PFSK-1 (cell line): Measurements from ENCODE around the gene RNASEH2B.

ENCODE experiments used
- POLR2AphosphoS5 ChIP-seq: IDR thresholded peaks from 2 replicates; pipeline ENCODE4 v1.6.1; 2012; ENCODE audit warnings: low read depth, mild to moderate bottlenecking, control low read depth, low read length, moderate library complexity
- TAF1 ChIP-seq: IDR thresholded peaks from 2 replicates; pipeline ENCODE4 v1.6.1; 2012; ENCODE audit warnings: low read length, control low read depth, borderline replicate concordance; ENCODE audit not compliant: insufficient read depth

- TF ChIP-seq TAF1 (no peak), POLR2AphosphoS5 (no peak)
Observed at GRCh38 chr13:50893211-50893852, 16.3 kb upstream of the RNASEH2B start.
